Right lobe of liver (tissue), 6 donors: ENCODE data around the gene GNAZ. TPM values are rescaled to one million over a fixed set of nuclear protein-coding genes. Genes with fewer than 3 reads are reported as not detected.

Experiments used
- ATAC-seq, 4 donors: fragments of 200-7000 bp; cut with Tn5 transposase; one replicate each; pipeline ENCODE4 v1.9.1; 2020; ENCODE audit warnings: mild to moderate bottlenecking in 4 of 4, moderate library complexity in 4 of 4
- DNase-seq, 3 donors: peaks; one replicate each; pipeline ENCODE4 v3.0.0-alpha.2; 2020
- H3K27ac ChIP-seq, 3 donors: fragments of 200-600 bp; one replicate each; pipeline ENCODE4 v1.8.0; 2022
- H3K27me3 ChIP-seq, 2 donors: fragments of 200-600 bp; one replicate each; pipeline ENCODE4 v1.8.0; 2022
- H3K36me3 ChIP-seq, 4 donors: fragments of 200-600 bp; sonication (generic) in 1 of 4; one replicate each; pipeline versions ENCODE4 v1.5.1 to v1.8.0; 2017 to 2022; ENCODE audit warnings: control low read depth in 1 of 4
- H3K4me1 ChIP-seq, 4 donors: fragments of 200-600 bp; sonication (generic) in 1 of 4; one replicate each; pipeline versions ENCODE4 v1.5.1 to v1.8.0; 2017 to 2022; ENCODE audit warnings: control low read depth in 1 of 4
- H3K4me3 ChIP-seq, 3 donors: fragments of 200-600 bp; one replicate each; pipeline ENCODE4 v1.8.0; 2022
- H3K9me3 ChIP-seq, 4 donors: fragments of 200-600 bp; sonication (generic) in 1 of 4; one replicate each; pipeline versions ENCODE4 v1.5.1 to v1.8.0; 2017 to 2022; ENCODE audit warnings: control low read depth in 1 of 4
- CTCF ChIP-seq, 4 donors: fragments of 200-600 bp in 3 of 4; fragments of 450-650 bp in 1 of 4; IDR thresholded peaks; one replicate each; pipeline versions ENCODE4 v1.5.1 to v1.8.0; 2016 to 2022; ENCODE audit warnings: antibody characterized with exemption in 4 of 4, mild to moderate bottlenecking in 2 of 4
- POLR2A ChIP-seq: fragments of 450-650 bp; IDR thresholded peaks from one replicate; pipeline ENCODE4 v1.6.1; 2017; ENCODE audit warnings: antibody characterized with exemption, mild to moderate bottlenecking
- WGBS: methylation state at CpG from one replicate; pipeline ENCODE4 v1.1.6; 2018; ENCODE audit warnings: low coverage, low lambda C conversion rate; ENCODE audit not compliant: insufficient coverage; ENCODE audit errors: missing lambda C conversion rate; 5-methylcytosine and 5-hydroxymethylcytosine counted together
- intact Hi-C, 2 donors: fragments of 100-400 bp; cut with DNase I; formaldehyde crosslinking; loops; one replicate each; pipeline versions ENCODE4 v1.11.2 to v1.14.1; 2022
- total RNA-seq, 6 experiments: library from RNA; depleted of rRNA in 2 of 6; stranded (reverse); fragments of >200 nt in 2 of 6; fragmentation: NEBNext Ultra II Directional in 3 of 6; extraction: Animal tissue kit (Norgen Biotek cat#: 25700) in 3 of 6; gene quantifications; one replicate each; pipeline versions ENCODE4 v1.1.0 to v1.2.4, GENCODE V29; 2016 to 2023
- donor health status: DM: no; HTN: yes; CAD: no.
- donor health status: DM: no; HTN: no; CAD: no.
- donor health status: DM: no; HTN: no; CAD: no.
- donor health status: DM: no; HTN: yes; CAD: no.
- donor health status: DM: no; HTN: yes; CAD: no.

GNAZ gene
- total RNA-seq, 6 experiments from 2014 or later = 0.15 to 1.5 (median 0.53) TPM

DNA sequence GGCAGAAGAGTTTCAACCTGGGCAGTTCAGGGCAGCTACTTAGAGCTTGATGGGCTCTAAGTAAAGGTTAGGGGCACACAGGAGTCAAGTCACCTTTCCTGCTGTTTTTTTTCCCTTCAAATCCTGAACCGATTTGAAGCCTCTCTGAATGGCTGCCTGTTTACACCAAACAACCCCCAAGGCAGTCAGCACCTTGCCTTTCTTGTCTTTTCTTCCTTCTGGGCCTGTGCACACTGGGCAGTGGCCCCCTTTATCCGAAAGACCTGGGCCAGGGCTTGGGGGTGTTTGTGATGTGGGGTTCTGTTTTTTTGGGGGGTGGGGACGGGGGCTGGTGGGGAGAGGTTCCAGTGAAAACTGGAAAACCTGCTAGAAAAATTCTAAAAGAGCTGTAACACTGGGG lies 67.1 kb downstream of the GNAZ start:
- Histone ChIP-seq H3K27ac (no peak overlapping the region), H3K4me1 (peaks cover 0 to 4% (median 2%) of the 10 kb centered on the region in 4 donors), H3K9me3 (no peaks in the 10 kb centered on the region), H3K4me3 (no peak overlapping the region), H3K27me3 (no peaks in the 10 kb centered on the region), H3K36me3 (no peaks in the 10 kb centered on the region)
- DNase-seq (no peak), ATAC-seq (no peak)
- intact Hi-C loops = no loop called here
- WGBS = 29% methylated on average over 3 of the region's 3 CpGs
- TF ChIP-seq POLR2A (no peak), CTCF (IDR thresholded peaks at IDR 0.05) (no peak)

DNA sequence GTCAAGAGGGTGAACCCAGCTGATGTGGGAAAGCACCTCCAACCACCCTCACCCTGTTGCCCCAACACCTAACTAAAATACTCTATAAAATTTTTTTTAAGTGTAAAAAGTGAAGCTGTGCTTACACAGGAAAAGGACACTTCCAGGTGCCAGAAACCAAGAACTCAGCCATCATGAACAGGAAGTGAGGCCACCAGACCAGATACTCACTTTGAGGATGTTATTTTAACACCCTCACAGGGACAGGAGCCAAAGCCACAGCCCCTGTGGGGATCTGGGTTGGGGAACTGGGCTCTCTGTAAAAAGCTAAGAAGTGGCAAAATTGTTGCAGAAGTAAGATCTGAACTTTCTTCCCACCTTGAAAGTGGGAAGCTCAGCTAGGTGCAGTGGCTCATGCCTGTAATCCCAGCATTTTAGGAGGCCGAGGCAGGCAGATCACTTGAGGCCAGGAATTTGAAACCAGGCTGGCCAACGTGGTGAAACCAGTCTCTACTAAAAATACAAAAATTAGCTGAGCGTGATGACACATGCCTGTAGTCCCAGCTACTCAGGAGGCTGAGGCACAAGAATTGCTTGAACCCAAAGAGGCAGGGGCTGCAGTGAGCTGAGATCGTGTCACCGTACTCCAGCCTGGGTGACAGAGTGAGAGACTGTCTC lies 67.7 kb downstream of the GNAZ start:
- peaks cover 0 to 7% (median 5%) of the 10 kb centered on the region in 4 donors for H3K4me1 ChIP-seq
- H3K9me3 ChIP-seq = no peaks in the 10 kb centered on the region
- H3K36me3 ChIP-seq = no peaks in the 10 kb centered on the region
- TF ChIP-seq CTCF (IDR thresholded peaks at IDR 0.05) (no peak), POLR2A (no peak)
- peak in 1 of 3 donors; percentile 38 for DNase-seq
- no peak overlapping the region for H3K4me3 ChIP-seq
- intact Hi-C loops = no loop called here
- no peak overlapping the region for H3K27ac ChIP-seq
- no peaks in the 10 kb centered on the region for H3K27me3 ChIP-seq
- 50% methylated on average over 4 of the region's 5 CpGs for WGBS
- peak in 1 of 4 donors; percentile 10 for ATAC-seq

DNA sequence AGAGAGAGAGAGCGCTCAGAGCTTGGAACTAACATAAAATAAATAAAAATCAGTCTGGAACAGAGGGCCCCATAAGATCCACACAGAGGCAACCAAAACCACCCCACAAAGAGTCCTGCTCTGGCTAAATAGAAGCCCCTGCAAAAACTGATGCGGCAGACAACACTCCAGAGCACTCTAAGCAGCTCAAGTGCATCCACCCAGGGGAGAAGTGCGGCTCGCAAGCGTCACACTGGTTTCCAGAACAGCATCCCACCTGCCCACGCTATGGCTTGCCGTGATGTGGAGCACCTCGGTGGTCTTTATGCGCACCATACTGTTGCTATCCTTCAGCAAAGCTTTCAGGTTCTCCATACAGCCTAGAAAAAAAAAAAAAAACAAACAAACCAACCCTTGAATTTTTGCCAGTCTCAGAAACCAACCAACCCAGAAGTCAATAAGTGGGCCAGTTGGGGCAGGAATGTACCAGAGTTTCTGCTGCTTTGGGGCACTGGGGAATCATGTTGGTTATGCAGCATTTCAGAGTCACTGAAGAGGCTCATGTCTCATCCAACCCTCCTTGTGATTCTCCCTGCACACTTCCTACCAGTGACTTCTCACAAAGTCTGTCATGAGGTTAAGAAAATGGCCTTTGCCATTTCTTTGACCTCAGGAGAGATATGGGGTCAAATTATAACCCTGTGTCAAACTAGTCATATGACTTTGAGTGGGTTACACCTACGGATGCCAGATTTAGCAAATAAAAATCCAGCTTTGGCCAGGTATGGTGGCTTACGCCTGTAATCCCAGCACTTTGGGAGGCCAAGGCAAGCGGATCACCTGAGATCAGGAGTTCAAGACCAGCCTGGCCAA lies 68.5 kb downstream of the GNAZ start:
- WGBS = 82% methylated on average over 11 of the region's 12 CpGs
- peaks cover 0 to 7% (median 5%) of the 10 kb centered on the region in 4 donors for H3K4me1 ChIP-seq
- intact Hi-C loops = no loop called here
- ATAC-seq = no peak
- H3K36me3 ChIP-seq = no peaks in the 10 kb centered on the region
- no peak overlapping the region for H3K4me3 ChIP-seq
- TF ChIP-seq POLR2A (no peak), CTCF (IDR thresholded peaks at IDR 0.05) (no peak)
- no peak overlapping the region for H3K27ac ChIP-seq
- H3K9me3 ChIP-seq = no peaks in the 10 kb centered on the region
- no peaks in the 10 kb centered on the region for H3K27me3 ChIP-seq
- peak in 1 of 3 donors; percentile 52 for DNase-seq

DNA sequence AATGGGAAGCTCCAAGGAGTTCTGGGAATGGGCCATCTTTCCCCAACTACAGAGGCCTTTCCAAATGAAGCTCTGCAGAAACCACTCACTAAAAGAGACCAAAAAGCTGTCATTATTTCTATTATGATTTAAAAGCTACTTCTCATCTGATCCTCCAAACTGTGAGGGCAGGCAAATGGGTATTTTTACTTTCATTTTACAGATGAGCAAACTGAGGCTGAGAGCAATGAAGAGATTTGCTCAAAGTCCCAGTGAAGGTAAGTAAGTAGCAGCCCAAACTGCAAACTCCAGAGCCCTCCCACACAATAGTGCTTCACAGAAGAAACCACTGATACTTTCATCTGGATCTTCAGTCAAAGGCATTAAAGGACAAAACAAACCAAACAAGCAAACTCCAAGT lies 70.1 kb downstream of the GNAZ start:
- TF ChIP-seq POLR2A (no peak), CTCF (IDR thresholded peaks at IDR 0.05) (no peak)
- Histone ChIP-seq H3K36me3 (no peaks in the 10 kb centered on the region), H3K9me3 (no peaks in the 10 kb centered on the region), H3K27ac (no peak overlapping the region), H3K4me1 (peaks cover 0 to 7% (median 5%) of the 10 kb centered on the region in 4 donors), H3K4me3 (no peak overlapping the region), H3K27me3 (no peaks in the 10 kb centered on the region)
- intact Hi-C loops = no loop called here
- DNase-seq = no peak
- no peak for ATAC-seq
